Measurements from ENCODE around the gene DPYSL3.

DPYSL3 gene

GRCh38 chr5:147384346-147385193, 125.3 kb downstream of the DPYSL3 start:
- TF ChIP-seq ZFX (IDR thresholded peaks at IDR 0.05; ENCODE audit: borderline replicate concordance) (no peak), CTCF (IDR thresholded peaks at IDR 0.05) (no peak)
- no peak overlapping the region for H3K27ac ChIP-seq

- TF ChIP-seq CTCF (IDR thresholded peaks at IDR 0.05): no peak
- no peak for TF ChIP-seq ZFX (IDR thresholded peaks at IDR 0.05; ENCODE audit: borderline replicate concordance)
- H3K27ac ChIP-seq: no peak overlapping the region
Measured at GRCh38 chr5:147382776-147383175, 127.1 kb downstream of the DPYSL3 start.

- no peak for TF ChIP-seq ZFX (IDR thresholded peaks at IDR 0.05; ENCODE audit: borderline replicate concordance)
- TF ChIP-seq CTCF (IDR thresholded peaks at IDR 0.05): no peak
- H3K27ac ChIP-seq: no peak overlapping the region
Measured at GRCh38 chr5:147381555-147381954, 128.3 kb downstream of the DPYSL3 start.

- TF ChIP-seq CTCF (IDR thresholded peaks at IDR 0.05) (no peak), ZFX (IDR thresholded peaks at IDR 0.05; ENCODE audit: borderline replicate concordance) (no peak)
- H3K27ac ChIP-seq: no peak overlapping the region
Measured at GRCh38 chr5:147377682-147378081, 132.2 kb downstream of the DPYSL3 start.

GRCh38 chr5:147375151-147375550, 134.7 kb downstream of the DPYSL3 start:
- TF ChIP-seq ZFX (IDR thresholded peaks at IDR 0.05; ENCODE audit: borderline replicate concordance): no peak
- TF ChIP-seq CTCF (IDR thresholded peaks at IDR 0.05): no peak
- no peak overlapping the region for H3K27ac ChIP-seq

- TF ChIP-seq CTCF (IDR thresholded peaks at IDR 0.05) (no peak), ZFX (IDR thresholded peaks at IDR 0.05; ENCODE audit: borderline replicate concordance) (no peak)
- H3K27ac ChIP-seq: no peak overlapping the region
Measured at GRCh38 chr5:147373328-147373727, 136.5 kb downstream of the DPYSL3 start.

- TF ChIP-seq ZFX (IDR thresholded peaks at IDR 0.05; ENCODE audit: borderline replicate concordance): no peak
- TF ChIP-seq CTCF (IDR thresholded peaks at IDR 0.05): no peak
- H3K27ac ChIP-seq: no peak overlapping the region
Measured at GRCh38 chr5:147372191-147372590, 137.7 kb downstream of the DPYSL3 start.
